ENCODE measurements around the gene SLC33A1.

SLC33A1 gene

GRCh38 chr3:155790272-155790925 lies 63.8 kb downstream of the SLC33A1 start:
- no peak for DNase-seq (ENCODE audit: low read depth)

- DNase-seq (ENCODE audit: low read depth), result no peak
Measured at GRCh38 chr3:155785662-155786295, 68.4 kb downstream of the SLC33A1 start.

GRCh38 chr3:155782390-155782953 lies 71.8 kb downstream of the SLC33A1 start:
- no peak for DNase-seq (ENCODE audit: low read depth)

- DNase-seq (ENCODE audit: low read depth), result no peak
Measured at GRCh38 chr3:155780291-155780690, 73.9 kb downstream of the SLC33A1 start.

GRCh38 chr3:155778462-155778861 lies 75.8 kb downstream of the SLC33A1 start:
- DNase-seq (ENCODE audit: low read depth), result no peak

- no peak for DNase-seq (ENCODE audit: low read depth)
Measured at GRCh38 chr3:155772801-155773200, 81.4 kb downstream of the SLC33A1 start.

- no peak for DNase-seq (ENCODE audit: low read depth)
Measured at GRCh38 chr3:155771126-155771525, 83.1 kb downstream of the SLC33A1 start.

Measured in stromal cell of bone marrow (primary cell).